ENCODE measurements around the gene CC2D2B. TPM values are rescaled to one million over a fixed set of nuclear protein-coding genes. Genes with fewer than 3 reads are reported as not detected.

Gene CC2D2B
- total and polyA plus RNA-seq, 2 of the 8 experiments (the other 6 are each of a cell fraction or from before 2014, with no cell fraction given) = 0.09 to 0.71 TPM

GRCh38 chr10:96046546-96046945, 138.8 kb downstream of the CC2D2B start (continued):
- TF ChIP-seq BCL11A (IDR thresholded peaks at IDR 0.05; ENCODE audit: low read depth in 2 of 2, low read length in 2 of 2) = no peak
- TF ChIP-seq EZH2 (IDR thresholded peaks at IDR 0.05; ENCODE audit: low read depth, low read length, severe bottlenecking) = no peak
- TF ChIP-seq HDAC2 (IDR thresholded peaks at IDR 0.05; ENCODE audit: borderline replicate concordance in 1 of 2, low read depth in 2 of 2, low read length in 2 of 2) = no peak

Measured in H1 (cell line).